ENCODE data around the gene S100A5. TPM values are rescaled to one million over a fixed set of nuclear protein-coding genes. Genes with fewer than 3 reads are reported as not detected.

S100A5 gene, protein sequence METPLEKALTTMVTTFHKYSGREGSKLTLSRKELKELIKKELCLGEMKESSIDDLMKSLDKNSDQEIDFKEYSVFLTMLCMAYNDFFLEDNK
- not detected in 2 replicates for total RNA-seq

DNA sequence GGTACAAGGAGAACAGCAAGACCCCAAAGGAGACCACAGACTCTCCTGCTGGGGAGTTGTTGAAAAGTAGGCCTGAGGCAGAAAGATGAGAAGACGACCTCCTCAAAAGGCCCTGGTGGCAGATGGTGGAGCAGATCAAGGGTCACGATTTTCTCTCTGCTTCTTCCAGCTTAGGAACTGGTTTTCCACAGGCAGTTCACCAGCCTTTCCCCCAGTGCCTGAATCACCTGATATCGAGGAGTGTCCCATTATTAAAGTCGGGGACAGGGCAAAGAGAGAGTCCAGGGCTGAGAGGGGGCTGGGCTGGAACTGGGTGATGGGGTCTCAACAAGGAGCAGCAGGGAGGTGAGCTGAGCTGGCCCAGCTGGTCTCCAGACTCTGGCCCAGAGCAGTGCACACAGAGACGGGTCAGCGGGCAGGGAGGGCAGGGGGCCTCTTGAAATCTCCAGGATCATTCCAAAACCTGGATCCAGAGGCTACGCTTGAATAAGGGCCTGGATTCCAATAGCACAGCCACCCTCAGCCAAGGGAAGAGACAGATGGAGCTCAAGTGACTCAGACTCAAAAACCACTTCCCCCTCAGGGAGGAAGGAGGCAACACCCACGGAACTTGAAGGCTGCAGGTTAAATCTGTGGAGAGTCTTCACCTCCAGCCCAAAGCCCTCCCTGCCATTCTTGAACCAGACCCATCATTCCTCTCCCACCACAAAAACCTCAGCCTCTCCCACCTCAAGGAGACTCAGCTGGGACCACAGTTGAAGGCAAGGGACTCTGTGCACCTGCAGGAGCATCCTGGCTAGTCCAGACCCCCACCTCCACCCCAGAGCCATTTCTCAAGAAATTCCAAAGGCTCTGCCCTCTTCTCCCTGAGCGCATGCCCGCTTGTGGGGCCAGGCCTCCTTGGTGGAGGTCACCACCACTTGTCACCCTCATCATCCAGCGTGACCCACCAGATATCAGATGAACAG is at the start of gene S100A5:
S100A5 (minus strand) TSS at position 541 of the 968 bp plus-strand sequence. CDS start 743 bp downstream, outside the sequence.

DNA sequence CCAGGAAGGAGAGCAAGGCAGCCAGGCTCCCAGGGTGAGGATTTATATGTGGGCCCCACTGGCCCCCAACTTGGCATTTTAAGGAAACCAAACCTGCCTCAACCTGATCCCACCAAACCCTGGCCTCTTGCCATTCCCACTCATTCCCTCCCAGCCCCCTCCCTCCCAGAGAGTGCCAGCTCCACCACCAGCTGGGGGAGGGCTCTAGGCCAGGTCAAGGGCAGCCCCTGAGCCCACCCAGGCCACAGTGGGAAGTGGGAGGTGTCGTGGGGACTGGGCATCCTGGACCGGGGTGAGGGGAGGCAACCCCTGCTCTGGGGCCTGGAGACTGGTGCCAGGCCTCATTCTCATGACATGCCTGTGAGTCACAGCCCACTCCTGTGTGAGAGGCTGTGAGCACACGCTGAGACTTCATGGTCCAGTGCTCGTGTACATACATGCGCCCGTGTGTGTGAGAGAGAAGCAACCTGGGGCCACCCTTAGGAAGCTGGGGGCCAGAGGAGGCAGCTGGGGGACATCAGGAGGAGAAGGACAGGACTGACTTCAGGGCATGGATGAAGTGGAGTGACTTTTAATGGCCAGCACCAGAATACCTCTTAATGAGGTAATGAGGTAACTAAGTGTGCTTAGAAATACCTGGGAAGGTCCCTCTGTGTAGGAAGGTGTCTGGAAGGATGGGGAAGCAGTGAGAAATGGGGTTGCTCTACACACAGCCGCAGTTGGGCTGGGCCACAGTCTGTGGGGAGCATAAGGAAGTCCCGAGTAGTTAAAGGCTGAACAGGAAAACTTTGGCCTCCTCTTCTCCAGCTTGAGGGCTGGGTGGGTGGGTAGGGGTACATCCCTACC is 25.0 kb upstream of the S100A5 start, which contains the start of gene S100A2:
S100A2 (minus strand) TSS at position 316 of the 846 bp plus-strand sequence. CDS start 1,967 bp downstream, outside the sequence.

DNA sequence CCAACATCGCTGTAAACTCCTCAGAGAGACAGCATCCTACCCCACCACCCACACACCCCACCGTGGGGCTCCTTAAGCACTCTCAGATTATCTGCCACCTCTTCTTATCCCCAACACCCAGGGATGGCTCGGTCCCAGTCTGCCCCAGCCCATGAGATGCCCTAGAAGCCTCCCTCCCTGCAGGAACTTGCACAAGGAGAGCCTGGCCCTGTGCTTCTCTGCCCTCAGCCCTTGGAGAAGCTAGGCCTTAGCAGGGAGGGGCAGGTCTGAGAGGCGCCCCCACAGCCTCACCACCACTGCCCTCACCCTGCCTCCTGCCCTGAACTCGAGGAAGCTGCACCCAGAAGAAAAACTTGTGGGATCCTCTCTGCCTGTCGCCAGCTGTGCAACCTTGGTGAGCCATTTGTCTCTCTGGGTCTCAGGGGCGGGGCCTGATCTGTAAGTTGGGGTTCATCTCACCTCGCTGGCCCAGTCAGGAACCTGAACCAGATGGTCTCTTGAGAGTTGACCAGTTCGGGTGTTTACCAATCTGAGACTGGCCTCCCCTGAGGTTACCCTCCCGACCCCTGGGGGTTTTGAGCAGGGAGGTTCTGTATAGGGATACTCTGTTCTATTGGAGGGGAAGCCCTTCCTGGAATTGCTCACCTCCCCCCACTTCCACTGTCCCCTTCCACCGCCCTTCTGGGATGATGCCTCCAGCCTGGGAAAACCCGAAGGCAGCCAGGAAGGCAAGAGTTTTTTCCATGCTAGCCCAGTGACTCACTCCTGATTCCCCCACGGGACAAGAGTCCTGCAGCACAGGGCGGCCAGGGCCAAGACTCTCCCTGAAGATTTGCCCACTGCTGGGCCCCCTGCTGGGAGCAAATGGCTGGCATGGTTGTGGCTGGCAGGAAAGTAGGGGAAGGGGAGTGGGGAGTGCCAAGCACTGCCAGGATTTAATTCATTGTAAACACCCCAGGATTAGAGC is 8.3 kb upstream of the S100A5 start, which contains the start of gene S100A3:
S100A3 (minus strand) TSS at position 537 of the 967 bp plus-strand sequence. CDS start 773 bp downstream, outside the sequence.

DNA sequence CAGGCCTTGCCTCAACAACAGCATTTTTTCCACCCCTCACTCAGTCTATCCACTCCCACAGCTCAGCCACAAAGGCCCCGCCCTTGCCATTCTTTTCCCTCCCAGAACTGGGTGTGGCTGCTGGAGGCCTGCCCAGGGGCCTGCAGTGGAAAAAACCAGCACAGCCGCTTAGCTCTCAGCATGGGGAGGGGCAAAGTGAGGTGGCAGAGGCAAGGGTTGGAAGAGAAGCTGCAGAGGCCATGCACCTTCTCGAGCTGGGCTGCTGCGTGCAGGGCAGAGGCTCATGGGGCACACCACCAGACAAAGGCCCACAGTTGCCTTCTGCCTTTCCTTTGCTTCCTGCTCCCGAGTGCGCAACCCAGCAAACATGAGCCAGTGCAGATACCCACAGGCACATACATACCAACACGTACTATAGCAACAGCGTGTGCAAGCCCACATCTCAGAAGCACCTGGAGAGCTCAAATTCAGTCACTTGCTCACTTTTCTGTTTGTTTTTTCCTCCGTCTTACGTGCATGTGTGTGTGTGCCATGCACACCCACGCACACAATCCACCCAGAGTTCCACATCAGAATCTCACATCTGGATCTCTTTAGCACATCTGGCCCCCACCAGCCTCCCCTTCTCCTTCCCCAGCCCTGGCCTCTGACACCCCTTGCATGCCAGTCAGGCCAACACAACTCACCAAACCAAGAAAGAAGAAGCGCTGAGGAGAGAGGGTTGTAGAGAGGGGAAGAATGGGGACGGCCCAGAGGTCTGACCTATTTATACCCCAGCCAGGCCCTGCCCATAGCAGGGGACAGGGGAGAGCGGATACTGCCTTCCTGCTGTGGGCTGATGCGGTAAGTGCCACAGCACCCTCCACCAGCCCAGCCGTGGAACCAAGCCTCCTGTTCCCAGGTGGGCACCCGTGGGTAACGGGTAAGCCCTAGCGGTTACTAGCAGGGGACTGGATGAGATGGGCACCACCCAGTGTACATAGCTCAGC is 4.6 kb upstream of the S100A5 start, which contains the start of gene S100A4:
S100A4 (minus strand) TSS at position 740 of the 989 bp plus-strand sequence. CDS start 1,012 bp downstream, outside the sequence.

DNA sequence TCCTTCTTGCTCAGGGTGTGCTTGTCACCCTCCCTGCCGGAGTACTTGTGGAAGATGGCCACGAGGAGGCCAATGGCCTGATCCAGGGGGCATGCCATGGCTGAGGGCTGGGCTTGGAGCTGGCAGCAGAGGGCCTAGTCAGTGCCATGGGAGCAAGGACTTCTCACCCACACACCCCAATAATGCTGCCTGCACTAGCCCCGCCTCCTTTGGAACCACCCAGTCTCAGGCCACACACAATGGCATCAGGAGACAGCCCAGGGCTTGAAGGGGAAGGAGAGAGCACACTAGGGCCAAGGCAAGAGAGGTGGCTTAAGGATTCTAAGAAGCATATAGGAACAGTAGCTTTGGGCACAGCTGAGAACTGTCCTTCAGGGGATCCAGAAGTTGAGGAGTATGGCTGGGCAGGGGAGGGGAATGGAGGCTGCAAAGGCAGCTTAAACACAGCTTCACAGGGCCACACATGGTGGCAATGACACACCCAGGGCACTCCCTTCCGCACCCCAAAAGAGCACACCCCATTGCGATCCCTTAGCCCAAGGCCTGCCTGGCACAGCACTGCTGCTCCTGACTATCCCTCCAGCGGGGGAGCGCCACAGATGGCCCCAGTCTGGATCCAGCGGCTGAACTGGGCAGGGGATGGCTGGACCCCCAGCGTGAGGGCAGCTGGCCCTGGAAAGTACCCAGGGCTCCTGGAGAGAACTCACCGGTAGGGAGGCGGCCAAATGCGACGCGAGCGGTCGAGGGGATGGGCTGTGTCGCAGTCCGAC is 5.3 kb downstream of the S100A5 start, which contains the start of gene S100A6:
S100A6 (minus strand) TSS at position 750 of the 770 bp plus-strand sequence; CDS start at position 98, 652 bp downstream.

Other genes starting within 250 kb of the S100A5 start
- not detected in 2 replicates for gene PGLYRP3, start 228.0 kb downstream of the S100A5 start, total RNA-seq
- not detected in 2 replicates for gene PGLYRP4, start 192.1 kb downstream of the S100A5 start, total RNA-seq
- gene S100A9, start 183.1 kb downstream of the S100A5 start, total RNA-seq: not detected in 2 replicates
- gene S100A12, start 165.3 kb downstream of the S100A5 start, total RNA-seq: not detected in 2 replicates
- gene S100A8, start 149.9 kb downstream of the S100A5 start, total RNA-seq: not detected in 2 replicates
- not detected in 2 replicates for gene S100A7A, start 124.4 kb downstream of the S100A5 start, total RNA-seq
- not detected in 2 replicates for gene S100A7, start 80.3 kb downstream of the S100A5 start, total RNA-seq
- gene S100A6, start 4.9 kb downstream of the S100A5 start, total RNA-seq: 607 and 730 TPM in 2 replicates
- gene S100A4, start 4.9 kb upstream of the S100A5 start, total RNA-seq: 30.4 and 70.7 TPM in 2 replicates
- gene S100A3, start 8.3 kb upstream of the S100A5 start, total RNA-seq: 2.8 and 4.6 TPM in 2 replicates
- gene S100A2, start 24.9 kb upstream of the S100A5 start, total RNA-seq: 0.85 and 2.5 TPM in 2 replicates
- 126 and 297 TPM in 2 replicates for gene S100A16, start 72.2 kb upstream of the S100A5 start, total RNA-seq
- 0.19 TPM in 1 of 2 replicates, not detected in the other for gene S100A14, start 75.4 kb upstream of the S100A5 start, total RNA-seq
- gene S100A13, start 86.6 kb upstream of the S100A5 start, total RNA-seq: 97.2 and 98.0 TPM in 2 replicates
- not detected in 2 replicates for gene S100A1, start 87.5 kb upstream of the S100A5 start, total RNA-seq
- gene CHTOP, start 93.1 kb upstream of the S100A5 start, total RNA-seq: 24.2 and 38.3 TPM in 2 replicates
- gene SNAPIN, start 117.8 kb upstream of the S100A5 start, total RNA-seq: 61.7 and 69.8 TPM in 2 replicates
- 151 and 266 TPM in 2 replicates for gene ILF2, start 130.1 kb upstream of the S100A5 start, total RNA-seq
- 0.19 and 0.85 TPM in 2 replicates for gene NPR1, start 137.8 kb upstream of the S100A5 start, total RNA-seq
- gene INTS3, start 187.1 kb upstream of the S100A5 start, total RNA-seq: 26.5 and 29.7 TPM in 2 replicates
- 6.1 and 8.5 TPM in 2 replicates for gene SLC27A3, start 234.5 kb upstream of the S100A5 start, total RNA-seq

All from regular cardiac myocyte (primary cell).